GM19324 (cell line): ENCODE measurements around the gene IPO11.
"Not testable (repeated sequence)": the region's sequence is repeated elsewhere in the genome, so short reads cannot be mapped to it uniquely, and the experiment has no call there.

Experiments used
- ATAC-seq: cut with Tn5 transposase; IDR thresholded peaks from one replicate; pipeline ENCODE4 v1.9.1; 2021; ENCODE audit warnings: mild to moderate bottlenecking, moderate library complexity; ENCODE audit not compliant: unreplicated experiment, low FRiP score

IPO11 gene

GRCh38 chr5:62593331-62593730 is 180.8 kb downstream of the IPO11 start:
- no peak for ATAC-seq

- ATAC-seq: no peak
Observed at GRCh38 chr5:62594364-62594984, 181.9 kb downstream of the IPO11 start.

GRCh38 chr5:62596096-62596495 is 183.5 kb downstream of the IPO11 start:
- ATAC-seq: no peak

- no peak for ATAC-seq
Observed at GRCh38 chr5:62596691-62597090, 184.1 kb downstream of the IPO11 start.

GRCh38 chr5:62597314-62597713 is 184.8 kb downstream of the IPO11 start:
- ATAC-seq: no peak

GRCh38 chr5:62600560-62601252 is 188.1 kb downstream of the IPO11 start:
- no peak for ATAC-seq

- no peak for ATAC-seq
Observed at GRCh38 chr5:62603934-62604333, 191.4 kb downstream of the IPO11 start.

GRCh38 chr5:62605638-62606037 is 193.1 kb downstream of the IPO11 start:
- no peak for ATAC-seq

- ATAC-seq: no peak
Observed at GRCh38 chr5:62606878-62607277, 194.3 kb downstream of the IPO11 start.

- no peak for ATAC-seq
Observed at GRCh38 chr5:62607615-62608014, 195.1 kb downstream of the IPO11 start.

- no peak for ATAC-seq
Observed at GRCh38 chr5:62608529-62609511, 196.3 kb downstream of the IPO11 start.

- no peak for ATAC-seq
Observed at GRCh38 chr5:62614355-62614754, 201.8 kb downstream of the IPO11 start.

- ATAC-seq: no peak
Observed at GRCh38 chr5:62616615-62617277, 204.2 kb downstream of the IPO11 start.

- no peak for ATAC-seq
Observed at GRCh38 chr5:62617943-62618342, 205.4 kb downstream of the IPO11 start.

GRCh38 chr5:62620761-62621160 is 208.2 kb downstream of the IPO11 start:
- ATAC-seq: no peak

- ATAC-seq: no peak
Observed at GRCh38 chr5:62621280-62621679, 208.7 kb downstream of the IPO11 start.

- ATAC-seq: no peak
Observed at GRCh38 chr5:62623271-62623670, 210.7 kb downstream of the IPO11 start.

GRCh38 chr5:62624436-62624835 is 211.9 kb downstream of the IPO11 start:
- not testable (repeated sequence) for ATAC-seq

GRCh38 chr5:62626534-62626933 is 214.0 kb downstream of the IPO11 start:
- no peak for ATAC-seq

- no peak for ATAC-seq
Observed at GRCh38 chr5:62627121-62627520, 214.6 kb downstream of the IPO11 start.

GRCh38 chr5:62627901-62628300 is 215.3 kb downstream of the IPO11 start:
- no peak for ATAC-seq
